HEK293 (cell line): ENCODE results near the gene CBX7.

Experiments
- GLIS2 ChIP-seq: fragments of 450-650 bp; formaldehyde crosslinking; IDR thresholded peaks from 2 replicates; pipeline ENCODE4 v1.5.1; 2016; ENCODE audit warnings: missing biosample characterization, missing genetic modification characterization
- HOXD13 ChIP-seq: sonication (generic); formaldehyde crosslinking; IDR thresholded peaks from 2 replicates; pipeline ENCODE4 v1.8.0; 2022; ENCODE audit warnings: missing genetic modification reagents, borderline replicate concordance
- PATZ1 ChIP-seq: fragments of 450-650 bp; formaldehyde crosslinking; IDR thresholded peaks from 2 replicates; pipeline ENCODE4 v1.5.1; 2016; ENCODE audit warnings: missing biosample characterization, missing genetic modification characterization
- PBX3 ChIP-seq: sonication (generic); formaldehyde crosslinking; IDR thresholded peaks from 2 replicates; pipeline ENCODE4 v1.8.1; 2022; ENCODE audit warnings: mild to moderate bottlenecking, moderate library complexity, missing genetic modification reagents
- SCRT2 ChIP-seq: fragments of 450-650 bp; formaldehyde crosslinking; IDR thresholded peaks from 2 replicates; pipeline ENCODE4 v1.5.1; 2016; ENCODE audit warnings: missing biosample characterization, missing genetic modification characterization
- SP3 ChIP-seq: fragments of 450-650 bp; formaldehyde crosslinking; IDR thresholded peaks from 2 replicates; pipeline ENCODE4 v1.5.1; 2016; ENCODE audit warnings: missing biosample characterization, missing genetic modification characterization
- YY2 ChIP-seq: fragments of 450-650 bp; formaldehyde crosslinking; IDR thresholded peaks from 2 replicates; pipeline ENCODE4 v1.5.1; 2016; ENCODE audit warnings: missing biosample characterization, missing genetic modification characterization
- ZBTB17 ChIP-seq: fragments of 450-650 bp; formaldehyde crosslinking; IDR thresholded peaks from 2 replicates; pipeline ENCODE4 v1.5.1; 2016; ENCODE audit warnings: missing biosample characterization, missing genetic modification characterization
- ZBTB48 ChIP-seq: fragments of 450-650 bp; formaldehyde crosslinking; IDR thresholded peaks from 2 replicates; pipeline ENCODE4 v1.5.1; 2016; ENCODE audit warnings: missing biosample characterization, missing genetic modification characterization
- ZFP3 ChIP-seq: fragments of 450-650 bp; formaldehyde crosslinking; IDR thresholded peaks from 2 replicates; pipeline ENCODE4 v1.5.1; 2016; ENCODE audit warnings: low read depth, missing biosample characterization, missing genetic modification characterization
- ZNF10 ChIP-seq: fragments of 450-650 bp; formaldehyde crosslinking; IDR thresholded peaks from 2 replicates; pipeline ENCODE4 v1.5.1; 2017; ENCODE audit warnings: missing biosample characterization, missing genetic modification characterization
- ZNF114 ChIP-seq: fragments of 450-650 bp; formaldehyde crosslinking; IDR thresholded peaks from 2 replicates; pipeline ENCODE4 v1.5.0; 2017; ENCODE audit warnings: missing biosample characterization, missing genetic modification characterization
- ZNF148 ChIP-seq: fragments of 450-650 bp; formaldehyde crosslinking; IDR thresholded peaks from 2 replicates; pipeline ENCODE4 v1.5.0; 2017; ENCODE audit warnings: missing biosample characterization, missing genetic modification characterization, borderline replicate concordance
- ZNF221 ChIP-seq: fragments of 450-650 bp; formaldehyde crosslinking; IDR thresholded peaks from 2 replicates; pipeline ENCODE4 v1.5.1; 2017; ENCODE audit warnings: missing biosample characterization, missing genetic modification characterization, borderline replicate concordance
- ZNF23 ChIP-seq: fragments of 450-650 bp; formaldehyde crosslinking; IDR thresholded peaks from 2 replicates; pipeline ENCODE4 v1.5.1; 2016; ENCODE audit warnings: missing biosample characterization, missing genetic modification characterization, borderline replicate concordance
- ZNF24 ChIP-seq: fragments of 450-650 bp; formaldehyde crosslinking; IDR thresholded peaks from 2 replicates; pipeline ENCODE4 v1.5.1; 2016; ENCODE audit warnings: missing biosample characterization, missing genetic modification characterization
- ZNF362 ChIP-seq: fragments of 450-650 bp; formaldehyde crosslinking; IDR thresholded peaks from 2 replicates; pipeline ENCODE4 v1.5.1; 2016; ENCODE audit warnings: missing biosample characterization, missing genetic modification characterization
- ZNF433 ChIP-seq: fragments of 450-650 bp; formaldehyde crosslinking; IDR thresholded peaks from 2 replicates; pipeline ENCODE4 v1.5.1; 2016; ENCODE audit warnings: missing biosample characterization, missing genetic modification characterization, low read depth
- ZNF501 ChIP-seq: fragments of 450-650 bp; formaldehyde crosslinking; IDR thresholded peaks from 2 replicates; pipeline ENCODE4 v1.5.1; 2016; ENCODE audit warnings: missing biosample characterization, missing genetic modification characterization
- ZNF530 ChIP-seq: fragments of 450-650 bp; formaldehyde crosslinking; IDR thresholded peaks from 2 replicates; pipeline ENCODE4 v1.5.1; 2016; ENCODE audit warnings: low read depth, missing biosample characterization, missing genetic modification characterization
- ZNF555 ChIP-seq: fragments of 450-650 bp; formaldehyde crosslinking; conservative IDR thresholded peaks from 2 replicates; pipeline ENCODE4 v1.5.1; 2017; ENCODE audit warnings: missing biosample characterization, mild to moderate bottlenecking, missing genetic modification characterization, inconsistent platforms
- ZNF585B ChIP-seq: fragments of 450-650 bp; formaldehyde crosslinking; IDR thresholded peaks from 2 replicates; pipeline ENCODE4 v1.5.1; 2016; ENCODE audit warnings: missing biosample characterization, missing genetic modification characterization
- ZNF596 ChIP-seq: fragments of 450-650 bp; IDR thresholded peaks from 2 replicates; pipeline ENCODE4 v1.5.0; 2018; ENCODE audit warnings: missing biosample characterization, mild to moderate bottlenecking, missing genetic modification characterization, moderate library complexity
- ZNF670 ChIP-seq: fragments of 450-650 bp; formaldehyde crosslinking; IDR thresholded peaks from 2 replicates; pipeline ENCODE4 v1.5.1; 2016; ENCODE audit warnings: missing biosample characterization, missing genetic modification characterization, low read depth
- ZNF704 ChIP-seq: fragments of 450-650 bp; formaldehyde crosslinking; IDR thresholded peaks from 2 replicates; pipeline ENCODE4 v1.5.1; 2016; ENCODE audit warnings: missing biosample characterization, missing genetic modification characterization
- ZNF707 ChIP-seq: fragments of 450-650 bp; formaldehyde crosslinking; IDR thresholded peaks from 2 replicates; pipeline ENCODE4 v1.5.1; 2016; ENCODE audit warnings: missing biosample characterization, missing genetic modification characterization
- ZNF843 ChIP-seq: fragments of 450-650 bp; formaldehyde crosslinking; IDR thresholded peaks from 2 replicates; pipeline ENCODE4 v1.5.1; 2016; ENCODE audit warnings: missing biosample characterization, missing genetic modification characterization
- ZSCAN16 ChIP-seq: fragments of 450-650 bp; formaldehyde crosslinking; IDR thresholded peaks from 2 replicates; pipeline ENCODE4 v1.5.1; 2016; ENCODE audit warnings: missing biosample characterization, missing genetic modification characterization
- ZSCAN5A ChIP-seq: fragments of 450-650 bp; formaldehyde crosslinking; IDR thresholded peaks from 2 replicates; pipeline ENCODE4 v1.5.1; 2016; ENCODE audit warnings: missing biosample characterization, missing genetic modification characterization
- ZXDB ChIP-seq: fragments of 450-650 bp; formaldehyde crosslinking; IDR thresholded peaks from 2 replicates; pipeline ENCODE4 v1.5.1; 2016; ENCODE audit warnings: missing biosample characterization, missing genetic modification characterization

Gene CBX7

GRCh38 chr22:39170825-39171622, 18.5 kb upstream of the CBX7 start (continued):
- no peak for TF ChIP-seq ZNF114
- TF ChIP-seq ZSCAN5A (tag by site-specific recombination) = no peak
- TF ChIP-seq ZNF23 (tag by site-specific recombination) = no peak
- peak; percentile 28; the same call in 1 of the 2 replicates for TF ChIP-seq SCRT2
- TF ChIP-seq ZSCAN16 (tag by site-specific recombination) = no peak
- no peak for TF ChIP-seq ZNF10
- no peak for TF ChIP-seq ZNF704
- no peak for TF ChIP-seq ZNF530 (tag by site-specific recombination)
- TF ChIP-seq ZNF707 (tag by site-specific recombination) = no peak
- TF ChIP-seq ZNF501 (tag by site-specific recombination) = no peak
- no peak for TF ChIP-seq ZNF148 (tag by site-specific recombination)
- no peak for TF ChIP-seq YY2
- TF ChIP-seq ZBTB48 (tag by site-specific recombination) = no peak
- TF ChIP-seq ZBTB17 = peak; percentile 85
- TF ChIP-seq ZNF670 (tag by site-specific recombination) = no peak
- TF ChIP-seq GLIS2 (tag by site-specific recombination) = peak; percentile 63
- 0 out of 2 replicates have a peak, but pooled peaks have one; percentile 49 for TF ChIP-seq PBX3
- TF ChIP-seq PATZ1 (tag by site-specific recombination) = peak; percentile 46; the same call in 1 of the 2 replicates
- no peak for TF ChIP-seq ZNF596 (tag by site-specific recombination)
- TF ChIP-seq ZNF24 = peak; percentile 44; the same call in 1 of the 2 replicates
- TF ChIP-seq ZNF362 (tag by site-specific recombination) = no peak
- no peak for TF ChIP-seq HOXD13 (CRISPR knock-in tag)
- TF ChIP-seq ZFP3 = no peak
- TF ChIP-seq ZNF221 (tag by site-specific recombination) = no peak
- no peak for TF ChIP-seq ZNF843 (tag by site-specific recombination)
- TF ChIP-seq ZNF433 (tag by site-specific recombination) = no peak
- TF ChIP-seq ZXDB = no peak
- no peak for TF ChIP-seq SP3 (tag by site-specific recombination)
- TF ChIP-seq ZNF585B (tag by site-specific recombination) = no peak
- TF ChIP-seq ZNF555 (tag by site-specific recombination) = no peak
